ENCODE data around the gene TRAF3.
"Not testable (repeated sequence)": the region's sequence is repeated elsewhere in the genome, so short reads cannot be mapped to it uniquely, and the experiment has no call there.

The TRAF3 gene

GRCh38 chr14:102866982-102867761 lies 89.9 kb downstream of the TRAF3 start:
- no peak for DNase-seq (ENCODE audit: low spot score)

- no peak for DNase-seq (ENCODE audit: low spot score)
Observed at GRCh38 chr14:102867826-102868580, 90.8 kb downstream of the TRAF3 start.

- no peak for DNase-seq (ENCODE audit: low spot score)
Observed at GRCh38 chr14:102868956-102869547, 91.8 kb downstream of the TRAF3 start.

DNA sequence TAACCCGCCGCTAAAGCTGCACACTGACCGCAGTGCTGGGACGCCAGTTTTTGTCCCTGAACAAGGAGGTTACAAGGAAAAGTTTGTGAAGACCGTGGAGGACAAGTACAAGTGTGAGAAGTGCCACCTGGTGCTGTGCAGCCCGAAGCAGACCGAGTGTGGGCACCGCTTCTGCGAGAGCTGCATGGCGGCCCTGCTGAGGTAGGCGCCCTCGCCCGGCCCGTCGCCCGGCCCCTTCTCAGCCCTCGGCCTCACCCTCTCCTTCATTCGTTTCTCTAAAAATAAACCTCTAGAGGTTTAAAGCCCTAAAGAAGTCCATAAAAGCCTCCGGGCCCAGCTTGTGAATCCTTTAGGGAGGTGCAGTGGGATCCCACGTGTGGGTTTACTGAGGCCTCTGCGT lies 93.0 kb downstream of the TRAF3 start:
- DNase-seq (ENCODE audit: low spot score) = no peak

- DNase-seq (ENCODE audit: low spot score) = no peak
Observed at GRCh38 chr14:102870994-102871831, 94.0 kb downstream of the TRAF3 start.

DNA sequence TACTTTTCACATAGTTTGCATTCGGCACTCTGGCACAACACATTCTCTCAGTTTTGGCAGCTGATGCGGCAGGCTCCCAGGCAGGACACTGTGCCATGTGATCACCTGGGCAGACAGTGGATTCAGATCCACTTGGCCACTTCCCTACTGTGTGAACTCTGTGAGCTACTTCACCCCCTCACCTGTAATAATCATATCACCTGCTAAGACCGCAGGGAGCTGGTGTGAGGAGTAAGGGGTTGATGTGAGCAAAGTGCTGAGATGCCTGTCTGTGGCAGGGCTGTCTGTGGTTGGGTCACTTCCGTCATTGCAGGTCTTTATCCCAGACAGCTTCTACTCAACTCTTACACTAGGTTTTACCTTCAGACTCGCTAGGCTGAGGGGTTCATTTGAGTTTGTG lies 94.8 kb downstream of the TRAF3 start:
- no peak for DNase-seq (ENCODE audit: low spot score)

DNA sequence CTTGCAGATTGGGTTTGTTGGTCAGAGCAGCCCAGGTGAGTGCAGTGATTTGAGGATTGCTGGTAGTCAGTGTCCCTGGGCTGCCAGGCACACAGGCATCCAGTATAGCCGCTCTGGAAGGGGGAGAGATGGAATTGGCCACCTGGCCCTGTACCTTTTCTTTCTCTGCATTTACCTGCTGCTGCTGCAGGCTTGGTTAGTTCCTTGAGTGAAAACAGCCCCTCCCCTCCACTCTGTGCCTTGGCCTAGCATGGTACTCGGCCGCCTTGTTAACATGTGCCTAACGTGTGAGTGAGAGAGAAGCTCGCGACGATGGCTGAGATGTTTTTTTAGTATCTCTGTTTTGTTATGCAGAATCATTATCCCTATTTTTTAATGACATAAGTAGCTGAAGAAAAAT lies 95.9 kb downstream of the TRAF3 start:
- no peak for DNase-seq (ENCODE audit: low spot score)

GRCh38 chr14:102873546-102874061 lies 96.4 kb downstream of the TRAF3 start:
- no peak for DNase-seq (ENCODE audit: low spot score)

DNA sequence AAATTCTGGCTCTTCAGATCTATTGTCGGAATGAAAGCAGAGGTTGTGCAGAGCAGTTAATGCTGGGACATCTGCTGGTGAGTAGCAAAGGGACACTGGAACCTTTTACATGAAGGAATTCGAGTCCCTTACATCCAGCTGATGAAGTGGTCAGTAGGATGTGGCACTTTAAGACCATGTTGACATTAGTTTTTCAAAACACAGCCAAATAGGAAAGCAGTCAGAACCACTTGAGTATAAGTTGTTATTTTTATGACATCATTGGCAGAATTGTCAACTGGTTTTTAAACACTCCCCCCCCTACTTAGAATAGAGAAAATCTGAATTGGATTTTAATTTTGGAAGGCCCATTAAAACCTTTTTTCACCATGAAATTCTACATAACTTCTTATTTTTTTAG lies 98.4 kb downstream of the TRAF3 start:
- DNase-seq (ENCODE audit: low spot score) = no peak

GRCh38 chr14:102877511-102877910 lies 100.3 kb downstream of the TRAF3 start:
- not testable (repeated sequence) for DNase-seq (ENCODE audit: low spot score)

GRCh38 chr14:102878174-102878969 lies 101.1 kb downstream of the TRAF3 start:
- no peak for DNase-seq (ENCODE audit: low spot score)

DNA sequence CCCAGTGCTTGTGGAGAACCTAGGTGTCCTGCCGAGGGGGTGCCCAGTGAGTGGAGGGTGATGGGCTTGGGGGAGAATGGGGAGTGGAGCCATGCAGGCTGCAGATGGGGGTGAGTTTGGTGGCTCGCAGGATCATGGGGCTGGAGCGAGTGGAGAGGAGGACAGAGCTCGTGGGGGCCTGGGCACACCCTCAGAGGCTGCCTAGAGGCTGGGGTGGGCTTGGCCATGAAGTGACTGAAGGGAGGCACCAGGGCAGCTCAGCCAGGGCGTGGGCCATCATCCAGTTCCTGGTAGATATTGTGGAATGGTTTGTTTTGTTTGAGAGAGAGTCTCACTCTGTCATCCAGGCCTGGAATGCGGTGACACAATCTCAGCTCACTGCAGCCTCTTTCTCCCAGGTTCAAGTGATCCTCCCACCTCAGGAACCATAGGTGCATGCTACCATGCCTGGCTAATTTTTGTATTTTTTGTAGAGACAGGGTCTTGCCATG lies 101.8 kb downstream of the TRAF3 start:
- no peak for DNase-seq (ENCODE audit: low spot score)

DNA sequence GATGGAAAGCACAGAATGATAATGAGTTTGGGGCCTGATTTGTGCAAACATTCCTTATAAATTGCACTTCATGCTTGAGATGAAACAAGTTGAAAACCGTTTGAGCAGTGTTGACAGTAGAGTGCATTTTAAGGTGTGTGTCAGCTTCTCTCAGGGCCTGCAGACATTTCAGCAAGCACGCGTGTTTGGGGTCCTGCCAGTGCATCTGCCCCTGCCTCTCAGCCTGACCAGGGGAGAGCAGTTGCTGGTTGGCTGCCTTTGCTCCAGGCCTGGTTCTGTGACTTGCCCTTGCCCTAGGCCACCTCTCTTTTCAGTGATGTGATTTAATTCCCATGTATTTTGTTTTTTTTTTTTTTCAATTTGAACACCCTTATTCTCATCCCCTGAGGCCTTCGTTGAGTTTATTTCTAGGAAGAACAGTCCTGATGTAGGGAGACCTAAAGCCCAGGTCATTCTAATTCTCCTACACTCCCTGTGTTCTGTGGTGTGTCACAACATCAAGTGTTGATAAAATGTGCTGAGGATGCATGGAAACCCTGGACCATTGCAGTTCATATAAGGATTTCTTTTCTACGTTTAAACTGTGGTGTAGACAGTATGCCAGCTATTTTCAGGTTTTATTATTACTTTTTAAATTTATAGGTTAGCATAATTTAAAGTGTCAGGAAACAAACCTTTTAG lies 105.1 kb downstream of the TRAF3 start:
- DNase-seq (ENCODE audit: low spot score) = no peak

GRCh38 chr14:102883089-102883541 lies 105.9 kb downstream of the TRAF3 start:
- DNase-seq (ENCODE audit: low spot score) = no peak

GRCh38 chr14:102883554-102883953 lies 106.3 kb downstream of the TRAF3 start:
- DNase-seq (ENCODE audit: low spot score) = no peak

DNA sequence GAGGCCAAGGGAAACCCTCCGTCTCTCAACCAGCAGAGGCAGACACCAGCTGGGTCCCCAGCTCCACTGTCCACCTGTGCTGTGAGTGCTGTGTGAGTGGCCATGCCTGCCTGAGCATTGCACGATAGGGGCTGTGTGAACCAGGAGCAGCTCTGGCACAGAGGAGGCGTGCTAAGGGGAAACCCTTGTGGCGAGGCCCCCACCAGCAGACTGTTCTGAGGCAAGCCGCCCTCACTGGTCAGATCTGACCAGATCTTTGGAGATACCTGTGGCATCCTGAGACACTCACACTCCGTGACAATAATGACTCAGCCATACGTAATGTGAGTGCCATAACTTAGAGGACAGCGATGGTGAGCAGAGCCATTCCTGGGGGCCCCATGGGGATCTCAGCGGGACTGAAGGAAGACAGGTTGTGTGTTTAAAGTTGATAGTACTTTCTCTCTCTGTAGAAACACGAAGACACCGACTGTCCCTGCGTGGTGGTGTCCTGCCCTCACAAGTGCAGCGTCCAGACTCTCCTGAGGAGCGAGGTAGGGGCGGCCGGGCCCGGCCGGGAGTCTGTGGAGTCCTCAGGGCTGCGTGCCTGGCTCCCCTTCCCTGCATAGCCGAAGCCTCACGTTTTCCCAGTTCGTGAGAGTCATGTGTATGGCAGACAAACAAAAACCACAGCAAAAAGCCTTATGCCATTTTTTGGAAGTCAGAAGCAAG lies 108.6 kb downstream of the TRAF3 start:
- no peak for DNase-seq (ENCODE audit: low spot score)

DNA sequence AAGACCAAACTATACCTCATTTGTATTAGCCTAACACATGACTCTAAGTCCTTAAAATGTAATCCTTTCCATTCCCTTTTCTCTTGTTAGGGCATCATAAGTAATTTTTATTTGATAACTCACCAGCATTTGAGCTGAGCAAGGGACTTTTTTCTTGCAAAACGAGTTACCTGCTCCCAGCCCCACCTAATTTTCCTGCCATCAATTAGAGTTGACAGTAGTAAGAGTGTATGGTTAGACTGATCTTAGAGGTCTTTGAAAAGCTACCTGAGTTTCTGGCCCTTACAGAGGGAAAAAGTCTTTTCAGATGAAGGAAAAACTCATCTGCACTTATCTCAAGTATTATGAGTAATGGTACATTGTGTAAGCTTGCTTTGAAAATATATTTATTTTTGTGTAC lies 111.5 kb downstream of the TRAF3 start:
- DNase-seq (ENCODE audit: low spot score) = no peak

- no peak for DNase-seq (ENCODE audit: low spot score)
Observed at GRCh38 chr14:102889615-102890014, 112.4 kb downstream of the TRAF3 start.

- no peak for DNase-seq (ENCODE audit: low spot score)
Observed at GRCh38 chr14:102891111-102891510, 113.9 kb downstream of the TRAF3 start.

- no peak for DNase-seq (ENCODE audit: low spot score)
Observed at GRCh38 chr14:102891556-102891955, 114.3 kb downstream of the TRAF3 start.

Measured in COLO829 (cell line).